ENCODE measurements around the gene SCN1B.

GRCh38 chr19:35008891-35009341 lies 21.4 kb upstream of the SCN1B start:
- no peak for TF ChIP-seq CTCF (conservative IDR thresholded peaks at IDR 0.05; ENCODE audit: low read length)
- TF ChIP-seq EZH2phosphoT487 (IDR thresholded peaks at IDR 0.05; ENCODE audit: borderline replicate concordance) = no peak
